ENCODE results near the gene GIT2. TPM values are rescaled to one million over a fixed set of nuclear protein-coding genes. Genes with fewer than 3 reads are reported as not detected.

The GIT2 gene
- total and polyA plus RNA-seq, 10 of the 15 experiments (the other 5 are each of a cell fraction or from before 2014, with no cell fraction given), result 9.1 to 49.9 (median 43.9) TPM

GRCh38 chr12:110007881-110008280 lies 11.7 kb upstream of the GIT2 start:
- RAD21 ChIA-PET (ENCODE audit: unreplicated experiment), result no interaction called here
- FAIRE-seq (no peak), DNase-seq (ENCODE audit: low read depth, low spot score) (no peak), ATAC-seq (no peak)
- H3K9me3 ChIP-seq (replicated peaks; ENCODE audit: control insufficient read depth, insufficient read depth, low read length), result no peaks in the 10 kb centered on the region; the same call in 2 of the 3 replicates
- POLR2A ChIA-PET, result interaction anchor here (0.6 kb wide), 1 partner anchor 598 kb away, joined by 5 read pairs; no protein-coding TSS in a partner anchor
- H3K4me2 ChIP-seq (ENCODE audit: control insufficient read depth, insufficient read depth), result no peak overlapping the region
- H2AFZ ChIP-seq (ENCODE audit: control insufficient read depth, low read depth, low read length), result no peak overlapping the region
- peaks cover 59% of the 10 kb centered on the region for H3K79me2 ChIP-seq (ENCODE audit: control insufficient read depth, insufficient read depth, low read length)
- BruUV-seq (replicated peaks), result no TSS peak
- no peak overlapping the region for H3K9ac ChIP-seq (ENCODE audit: control insufficient read depth, insufficient read depth, low read length)
- intact Hi-C loops (cut with micrococcal nuclease; ENCODE audit: unreplicated experiment), result no loop called here
- no peaks in the 10 kb centered on the region for H4K20me1 ChIP-seq (ENCODE audit: control insufficient read depth, insufficient read depth)
- CTCF ChIA-PET, result interaction anchor here (0.7 kb wide), 1 partner anchor 340 kb away, joined by 3 read pairs; no protein-coding TSS in a partner anchor
- peaks cover 56% of the 10 kb centered on the region for H3K4me1 ChIP-seq (ENCODE audit: control insufficient read depth, insufficient read depth, low read length)
- H3K36me3 ChIP-seq (ENCODE audit: control insufficient read depth in 2 of 2, insufficient read depth in 2 of 2, low read length in 1 of 2), result peaks cover 0 to 5% of the 10 kb centered on the region in 2 experiments; a peak in 1 of 4 replicates
- no peak overlapping the region for H3K4me3 ChIP-seq
- in situ Hi-C loops (cut with MboI), result no loop called here
- H3K27ac ChIP-seq (ENCODE audit: control insufficient read depth, insufficient read depth), result no peak overlapping the region
- SMC1A ChIA-PET (ENCODE audit: uncharacterized antibody, unreplicated experiment), result no interaction called here
- H3K27me3 ChIP-seq (replicated peaks in 1 of 2; ENCODE audit: control insufficient read depth in 2 of 2, insufficient read depth in 2 of 2, low read length in 1 of 2), result no peaks in the 10 kb centered on the region
- TF ChIP-seq GABPA (IDR thresholded peaks at IDR 0.05; ENCODE audit: low read depth), result no peak
- TF ChIP-seq SP1 (IDR thresholded peaks at IDR 0.05; ENCODE audit: low read depth, low read length), result no peak
- TF ChIP-seq CUX1 (IDR thresholded peaks at IDR 0.05; ENCODE audit: insufficient replicate concordance, low read depth, low read length), result no peak
- no peak for TF ChIP-seq SUPT20H (IDR thresholded peaks at IDR 0.05; ENCODE audit: borderline replicate concordance, control insufficient read depth, low read depth, low read length)
- no peak for TF ChIP-seq CEBPZ (IDR thresholded peaks at IDR 0.05; ENCODE audit: low read depth, low read length)
- TF ChIP-seq KAT2A (conservative IDR thresholded peaks at IDR 0.05; ENCODE audit: control insufficient read depth, low read depth, low read length), result no peak
- no peak for TF ChIP-seq NFYA (IDR thresholded peaks at IDR 0.05; ENCODE audit: borderline replicate concordance, low read depth, low read length)
- no peak for TF ChIP-seq TCF7 (IDR thresholded peaks at IDR 0.05; ENCODE audit: borderline replicate concordance)
- no peak for TF ChIP-seq POU2F2 (IDR thresholded peaks at IDR 0.05; ENCODE audit: borderline replicate concordance, low read depth, low read length)
- TF ChIP-seq ATF2 (IDR thresholded peaks at IDR 0.05; ENCODE audit: low read length), result no peak
